DMS153 (cell line): Measurements from ENCODE around the gene BAZ1A.

Experiments
- DNase-seq: peaks from one replicate; lab custom pipeline; 2025; lab: John Stamatoyannopoulos, UW

Gene BAZ1A

DNA sequence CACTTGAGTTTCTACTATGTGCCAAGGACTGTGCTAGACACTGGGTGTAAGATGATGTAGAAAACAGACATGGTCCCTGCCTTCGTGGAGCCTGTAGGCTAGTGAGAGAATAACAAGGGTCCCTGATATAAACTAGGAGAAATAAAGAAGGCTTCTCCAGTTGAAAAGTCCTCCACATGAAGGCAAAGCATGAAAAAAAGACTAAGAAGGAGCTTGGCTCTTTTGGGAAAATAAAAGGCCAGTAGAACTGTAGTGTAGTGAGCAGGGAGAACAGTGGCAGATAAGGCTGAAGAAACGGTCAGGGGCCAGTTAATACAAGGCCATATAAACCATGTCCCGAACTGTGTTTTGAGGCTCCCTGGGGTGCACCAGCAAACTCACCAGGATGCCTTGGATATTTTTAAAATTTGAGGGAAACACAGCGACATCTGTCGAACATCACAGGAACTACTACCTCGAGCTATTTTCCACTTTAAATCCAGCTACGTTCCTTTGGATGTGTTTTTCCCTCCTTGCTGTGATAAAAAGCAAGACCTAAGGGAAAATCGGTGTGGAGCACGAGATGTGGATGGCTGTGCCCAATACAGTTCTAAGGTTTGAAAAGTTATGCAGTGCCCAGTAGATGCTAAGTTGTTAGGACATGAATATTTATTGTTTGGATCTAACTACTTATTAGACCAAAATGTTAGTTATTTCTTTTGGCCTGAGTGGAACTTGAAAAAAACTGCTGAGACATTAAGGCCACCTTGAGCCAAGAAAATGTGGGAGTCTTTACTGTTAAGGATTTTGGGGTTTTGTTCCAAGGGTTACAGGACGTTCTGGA, 152.2 kb downstream of the BAZ1A start:
- no peak for DNase-seq

DNA sequence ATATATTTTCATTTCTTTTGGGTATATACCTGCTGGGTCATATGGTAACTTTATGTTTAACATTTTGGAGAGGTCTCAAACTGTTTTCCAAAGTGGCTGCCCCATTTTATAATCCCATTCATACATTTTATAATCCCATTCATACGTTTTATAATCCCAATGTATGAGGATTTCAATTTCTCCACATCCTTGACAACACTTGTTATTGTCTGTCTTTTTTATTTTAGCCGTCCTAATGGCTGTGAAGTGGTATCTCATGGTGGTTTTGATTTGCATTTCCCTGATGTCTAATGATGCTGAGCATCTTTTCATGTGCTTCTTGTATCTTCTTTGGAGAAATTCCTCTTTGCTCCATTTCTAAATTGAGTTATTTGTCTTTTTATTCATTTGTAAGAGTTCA, 154.0 kb downstream of the BAZ1A start:
- DNase-seq: no peak

DNA sequence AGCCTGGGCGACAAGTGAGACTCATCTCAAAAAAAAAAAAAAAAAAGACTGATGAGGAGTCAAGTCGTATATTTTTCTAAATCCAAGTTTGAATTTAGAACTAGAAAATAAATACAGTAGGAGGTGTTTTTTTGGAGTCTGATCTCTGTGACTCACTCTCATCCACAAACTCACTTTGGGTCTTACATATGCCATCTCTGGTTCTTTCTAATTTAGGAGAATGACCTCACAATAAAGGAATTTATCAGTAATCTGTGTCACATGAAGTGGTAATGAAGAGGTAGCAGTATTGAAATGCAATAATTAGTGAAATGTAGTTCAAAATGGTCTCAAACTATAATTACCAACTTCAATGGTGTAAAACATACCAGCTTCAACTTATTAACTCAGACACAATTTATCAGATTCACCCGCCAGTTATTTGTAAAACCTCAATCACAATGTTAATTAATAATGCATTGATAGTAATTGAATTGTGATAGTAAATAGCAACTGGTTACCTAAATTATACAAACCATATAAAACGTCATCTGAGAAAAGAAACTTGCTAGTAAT, 156.3 kb downstream of the BAZ1A start:
- no peak for DNase-seq

DNA sequence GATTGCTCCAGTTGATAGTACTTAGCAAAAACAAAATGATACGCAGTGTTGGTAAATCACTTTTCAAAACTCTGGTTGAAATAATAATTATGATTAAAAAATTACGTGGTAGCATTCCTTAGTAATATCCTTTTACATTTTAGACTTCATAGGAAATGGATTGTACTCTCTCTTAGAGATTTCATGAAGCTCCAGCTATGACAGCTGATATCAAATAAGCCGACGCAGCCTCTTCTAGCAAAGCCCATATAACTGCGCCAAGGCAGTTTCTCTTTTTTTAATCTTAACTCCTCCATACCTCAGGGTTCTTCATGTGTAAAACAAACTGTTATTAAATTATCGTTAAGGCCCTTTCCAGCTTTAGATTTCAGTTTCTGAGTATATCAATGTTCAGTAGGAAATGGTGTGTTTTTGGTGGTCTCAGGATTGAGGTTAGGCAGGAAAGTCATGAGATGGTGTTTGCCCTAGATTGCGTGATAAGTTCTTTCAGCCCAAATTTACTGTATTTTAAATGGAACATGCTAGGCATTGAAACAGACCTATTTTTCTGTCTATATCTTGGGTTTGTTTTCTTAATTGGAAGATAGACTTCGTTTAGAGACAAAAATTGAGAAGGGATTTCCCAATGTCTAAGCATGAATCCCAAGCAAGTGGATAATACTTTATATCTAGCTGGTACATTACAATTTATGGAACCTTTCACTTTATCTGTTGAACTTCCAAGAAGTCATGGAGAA, 159.9 kb downstream of the BAZ1A start:
- no peak for DNase-seq

DNA sequence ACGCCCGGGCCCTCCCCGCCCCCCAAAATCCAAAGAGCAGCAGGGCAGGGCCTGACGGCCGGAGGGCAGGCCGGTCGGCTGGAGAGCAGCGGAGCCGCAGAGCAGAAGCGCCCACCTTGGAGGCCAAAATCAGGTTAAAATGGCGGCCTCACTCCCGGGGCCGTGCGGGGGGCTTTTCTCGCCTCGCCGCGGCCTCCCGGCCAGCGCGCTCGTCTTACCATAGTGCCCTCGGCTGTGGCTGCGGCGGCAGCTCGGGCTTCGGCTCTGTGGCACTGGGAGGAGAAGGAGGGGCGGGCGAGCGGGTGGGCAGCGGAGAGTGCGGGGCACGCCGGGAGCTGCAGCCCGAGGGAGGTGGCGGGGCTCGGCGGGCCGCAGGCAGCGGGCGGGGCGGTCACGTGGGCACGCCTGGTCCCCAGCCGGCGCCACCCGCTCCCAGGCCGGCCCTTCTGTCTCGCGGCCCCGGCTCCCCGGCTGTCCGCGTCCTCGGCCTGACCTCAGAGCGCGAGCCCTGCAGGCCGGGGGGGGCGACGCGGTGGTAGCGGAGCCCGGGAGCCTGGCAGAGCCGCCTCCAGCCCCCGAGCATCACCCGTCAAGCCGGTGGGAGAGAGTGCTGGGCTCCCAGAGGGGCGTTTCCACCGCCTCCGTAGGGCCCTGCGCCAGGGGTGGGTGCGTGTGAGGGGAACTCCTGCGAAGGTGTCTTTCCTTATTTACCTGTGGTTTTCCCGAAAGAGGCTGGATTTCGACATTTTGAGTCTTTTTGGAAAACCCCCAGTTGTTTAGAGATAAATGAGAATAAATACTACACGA, 160.6 kb downstream of the BAZ1A start, which contains the start of gene CFL2:
Gene CFL2, minus strand, starts transcription at position 274 of the 807 bp plus-strand sequence. Its CDS starts 53 bp downstream, at position 221.
- peak; percentile 27 for DNase-seq

DNA sequence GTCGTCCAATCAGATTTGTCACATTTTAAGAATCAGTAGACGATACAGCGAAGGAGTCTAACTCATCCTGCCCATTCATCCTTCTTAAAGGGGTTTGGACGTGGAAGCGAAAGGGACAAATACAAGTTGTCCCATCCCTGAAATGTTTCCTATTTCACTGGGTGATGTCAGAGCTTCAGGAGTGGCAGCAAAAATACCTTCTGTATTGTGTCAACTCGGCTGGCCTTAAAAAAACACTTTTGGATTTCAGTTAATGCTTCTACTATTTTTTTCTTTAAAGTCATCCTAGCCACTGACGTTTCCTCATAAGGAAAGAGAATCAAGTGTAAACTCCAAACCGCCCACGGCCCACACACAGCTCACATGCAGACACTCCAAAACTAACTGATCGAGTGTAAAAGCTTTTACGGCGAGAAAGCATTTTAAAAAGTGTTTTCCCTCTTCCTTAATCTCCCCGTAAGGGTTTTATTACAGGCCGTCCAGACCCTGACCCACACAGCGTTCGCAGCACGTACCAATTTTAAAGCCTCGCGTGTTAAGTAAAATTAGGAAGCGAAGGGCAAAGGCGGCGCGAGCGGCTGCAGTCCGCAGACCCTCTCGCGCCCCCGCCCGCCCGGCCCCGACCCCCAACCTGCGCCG, 161.4 kb downstream of the BAZ1A start:
- no peak for DNase-seq

DNA sequence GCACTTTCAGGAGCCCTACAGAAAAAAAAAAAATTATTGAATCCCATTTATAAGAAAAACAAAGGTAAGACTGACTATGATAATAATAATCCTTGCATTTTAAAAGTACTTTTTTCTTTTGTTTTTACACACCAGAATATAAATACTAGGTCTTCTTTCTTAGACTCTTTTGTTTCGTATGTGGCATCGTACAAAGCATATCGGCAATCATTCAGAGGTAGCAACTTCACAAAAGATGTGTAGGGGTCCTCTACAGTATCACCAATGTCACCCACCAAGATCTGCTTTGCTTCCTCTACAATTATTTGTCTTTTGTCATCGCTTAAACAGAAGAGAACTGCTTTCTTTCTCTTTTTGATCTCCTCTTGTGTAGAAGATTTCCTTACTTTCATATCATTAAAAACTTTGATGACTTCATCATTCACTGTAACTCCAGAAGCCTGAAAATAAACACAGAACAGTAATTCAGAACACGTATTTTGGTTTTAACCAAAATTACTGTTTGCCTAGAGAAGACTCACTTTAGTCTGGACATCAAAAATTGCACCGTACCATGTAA, 162.0 kb downstream of the BAZ1A start:
- no peak for DNase-seq

DNA sequence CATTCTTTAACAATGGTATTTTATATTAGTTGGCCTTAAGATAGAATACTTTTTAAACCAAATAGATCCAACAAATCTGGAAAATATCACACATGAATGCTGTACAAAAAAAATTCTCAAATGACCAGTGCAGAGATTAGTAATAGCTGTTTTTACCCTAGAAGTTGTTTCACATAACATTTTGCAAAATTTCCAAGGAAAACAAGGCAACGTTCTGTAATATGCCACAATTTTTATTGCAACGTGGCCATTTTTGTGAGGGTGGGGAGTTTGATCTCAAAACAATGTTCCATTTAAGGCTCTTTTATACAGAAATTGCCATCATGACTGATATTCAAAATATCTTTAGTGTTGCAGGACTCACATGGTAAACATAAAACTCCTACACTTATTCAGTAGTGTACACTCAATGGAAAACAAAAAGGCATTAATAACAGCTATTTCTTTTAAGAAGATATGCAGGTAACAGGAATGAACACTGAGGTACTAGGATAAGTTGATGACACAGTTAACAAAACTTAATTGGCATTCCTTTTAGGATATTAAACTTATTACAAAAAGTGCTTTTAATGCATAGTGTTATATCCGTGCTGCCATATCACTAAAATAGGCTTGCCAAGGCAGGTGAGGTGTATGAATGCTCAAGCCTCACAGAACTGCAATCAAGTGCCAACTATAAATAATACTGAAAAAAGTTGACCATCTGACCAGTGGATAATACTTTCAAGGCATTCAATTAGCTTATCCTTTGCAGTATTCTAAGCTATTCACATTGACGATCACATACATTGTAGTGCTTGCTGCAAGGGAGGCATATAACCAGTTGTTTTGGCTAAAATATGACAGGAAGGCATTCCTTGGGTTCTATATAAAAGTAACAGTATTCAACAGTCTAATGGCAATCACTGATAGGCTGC, 163.1 kb downstream of the BAZ1A start:
- no peak for DNase-seq

DNA sequence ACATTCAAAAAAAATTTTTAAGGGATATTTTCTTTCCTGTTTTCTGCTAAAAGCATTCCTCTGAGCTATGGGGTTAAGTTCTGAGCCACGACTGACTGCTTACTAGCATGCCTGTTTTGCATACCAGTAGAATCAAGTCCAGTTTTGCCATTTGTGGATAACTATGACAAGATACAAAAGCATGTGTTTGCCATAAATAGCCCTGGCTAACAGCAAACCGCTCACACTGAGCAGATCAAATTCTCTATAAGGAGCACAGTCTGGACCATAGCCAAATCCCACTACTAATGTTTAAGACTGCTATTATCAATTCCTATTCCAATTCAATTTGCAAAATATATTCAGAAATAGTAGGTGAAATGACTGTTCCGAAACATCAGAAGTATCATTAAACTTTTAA, 164.0 kb downstream of the BAZ1A start:
- DNase-seq: no peak

DNA sequence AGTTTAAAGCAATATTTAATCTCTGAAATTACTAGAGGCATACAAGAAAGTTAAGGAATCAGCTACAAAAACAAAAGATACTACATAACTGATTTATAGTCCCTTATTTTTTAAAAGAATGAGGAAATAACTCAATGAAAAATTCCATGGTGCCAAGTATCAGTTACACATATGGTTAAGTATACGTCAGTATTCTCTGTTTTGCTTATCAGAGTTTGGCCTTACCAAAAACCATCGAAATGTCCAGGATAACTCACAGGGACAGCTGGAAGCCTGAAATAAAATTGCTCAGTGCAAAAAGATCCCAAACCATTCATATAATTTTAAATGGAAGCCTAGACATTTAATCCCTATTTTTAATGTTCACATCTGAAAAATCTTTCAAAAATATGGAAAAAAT, 164.4 kb downstream of the BAZ1A start:
- DNase-seq: no peak

DNA sequence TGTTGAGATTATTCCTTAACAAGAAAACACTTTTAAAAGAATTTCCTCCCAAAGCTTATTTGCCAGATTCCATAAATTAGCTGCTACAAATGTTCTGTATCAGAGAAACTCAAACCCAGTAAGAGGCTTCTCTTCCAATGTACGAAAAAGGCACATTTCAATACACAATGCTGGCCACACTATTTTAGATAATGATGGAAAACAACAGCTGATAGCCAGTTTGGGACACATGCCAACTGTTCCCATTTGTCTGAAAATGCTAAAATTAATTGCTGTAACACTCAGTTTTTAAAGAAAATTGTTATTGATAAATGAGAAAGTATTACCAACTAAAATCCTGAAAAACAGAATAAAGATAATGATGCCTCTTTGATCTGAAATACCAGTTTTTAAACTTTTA, 165.2 kb downstream of the BAZ1A start:
- DNase-seq: no peak

DNA sequence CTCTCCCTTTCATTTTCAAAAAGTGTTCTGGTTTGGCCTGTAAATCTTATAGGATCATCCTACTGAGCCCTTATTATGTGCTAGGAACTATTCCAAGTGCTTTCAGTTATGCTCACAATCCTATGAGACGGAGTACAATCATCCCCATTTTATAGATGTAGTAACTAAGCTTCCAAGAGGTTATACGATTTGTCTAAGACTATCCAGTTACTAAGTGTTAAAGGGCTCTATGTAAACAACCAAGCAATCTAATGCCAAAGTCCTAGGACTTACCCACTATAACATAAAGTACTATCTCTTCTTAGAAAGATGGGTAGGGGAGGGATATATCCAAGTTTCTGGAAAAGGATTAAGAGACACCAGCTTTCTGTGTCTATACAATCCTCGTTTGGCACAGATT, 167.4 kb downstream of the BAZ1A start:
- no peak for DNase-seq
